GM21825 (cell line): ENCODE data around the gene TBX1.

Experiments used
- ATAC-seq: cut with Tn5 transposase; IDR thresholded peaks from one replicate; pipeline ENCODE4 v1.9.1; 2021; ENCODE audit warnings: mild to moderate bottlenecking, moderate library complexity; ENCODE audit not compliant: unreplicated experiment

The TBX1 gene

GRCh38 chr22:19760058-19760950 lies at the start of gene TBX1:
Gene TBX1, plus strand, starts transcription at chr22:19760778. Its CDS starts 66 bp downstream, at chr22:19760844.
- no peak for ATAC-seq

- ATAC-seq = no peak
Measured at GRCh38 chr22:19713245-19713644, 47.3 kb upstream of the TBX1 start.

- no peak for ATAC-seq
Measured at GRCh38 chr22:19713650-19714311, 46.8 kb upstream of the TBX1 start.

- ATAC-seq = no peak
Measured at GRCh38 chr22:19714312-19715187, 46.0 kb upstream of the TBX1 start, which contains the start of gene SEPTIN5. Gene SEPTIN5, plus strand, starts transcription at chr22:19714503. Its CDS starts 86 bp downstream, at chr22:19714589.

- ATAC-seq = no peak
Measured at GRCh38 chr22:19715188-19715930, 45.2 kb upstream of the TBX1 start.

GRCh38 chr22:19716041-19716828 lies 44.3 kb upstream of the TBX1 start:
- ATAC-seq = no peak

- ATAC-seq = no peak
Measured at GRCh38 chr22:19716829-19717105, 43.8 kb upstream of the TBX1 start.

- no peak for ATAC-seq
Measured at GRCh38 chr22:19717181-19717580, 43.4 kb upstream of the TBX1 start.

- peak; percentile 71 for ATAC-seq
Measured at GRCh38 chr22:19717691-19718455, 42.7 kb upstream of the TBX1 start.

- ATAC-seq = no peak
Measured at GRCh38 chr22:19718456-19719049, 42.0 kb upstream of the TBX1 start.

- ATAC-seq = no peak
Measured at GRCh38 chr22:19719050-19719482, 41.5 kb upstream of the TBX1 start.

GRCh38 chr22:19719488-19720021 lies 41.0 kb upstream of the TBX1 start:
- ATAC-seq = no peak

- ATAC-seq = no peak
Measured at GRCh38 chr22:19720150-19720827, 40.3 kb upstream of the TBX1 start.

GRCh38 chr22:19720999-19721329 lies 39.6 kb upstream of the TBX1 start:
- ATAC-seq = no peak

- no peak for ATAC-seq
Measured at GRCh38 chr22:19721330-19722177, 39.0 kb upstream of the TBX1 start.

- ATAC-seq = no peak
Measured at GRCh38 chr22:19722178-19722981, 38.2 kb upstream of the TBX1 start.

- no peak for ATAC-seq
Measured at GRCh38 chr22:19722982-19723231, 37.7 kb upstream of the TBX1 start.
